Upper lobe of right lung (tissue), 1 donor: ENCODE measurements around the gene LY86. TPM values are rescaled to one million over a fixed set of nuclear protein-coding genes. Genes with fewer than 3 reads are reported as not detected.

Source experiments
- ATAC-seq: fragments of 200-7000 bp; cut with Tn5 transposase; one replicate; pipeline ENCODE4 v1.9.1; 2020; ENCODE audit warnings: mild to moderate bottlenecking, moderate library complexity
- DNase-seq: peaks from one replicate; pipeline ENCODE4 v3.0.0-alpha.2; 2020
- H3K27ac ChIP-seq: fragments of 200-600 bp; one replicate; pipeline ENCODE4 v1.8.0; 2022
- H3K27me3 ChIP-seq: fragments of 200-600 bp; one replicate; pipeline ENCODE4 v1.8.0; 2022; ENCODE audit warnings: mild to moderate bottlenecking
- H3K36me3 ChIP-seq: fragments of 200-600 bp; one replicate; pipeline ENCODE4 v1.8.0; 2022
- H3K4me1 ChIP-seq: fragments of 200-600 bp; one replicate; pipeline ENCODE4 v1.8.0; 2022
- H3K4me3 ChIP-seq: fragments of 200-600 bp; one replicate; pipeline ENCODE4 v1.8.0; 2022; ENCODE audit warnings: mild to moderate bottlenecking
- H3K9me3 ChIP-seq: fragments of 200-600 bp; one replicate; pipeline ENCODE4 v1.8.0; 2022
- intact Hi-C: fragments of 100-400 bp; cut with DNase I; formaldehyde crosslinking; loops from one replicate; pipeline ENCODE4 v1.11.0; 2022
- total RNA-seq: library from RNA; stranded (reverse); fragmentation: NEBNext Ultra II Directional; extraction: Animal tissue kit (Norgen Biotek cat#: 25700); gene quantifications from one replicate; pipeline ENCODE4 v1.2.1, GENCODE V29; 2021
- TF ChIP-seq, protein P1 (sequence below): fragments of 200-600 bp; IDR thresholded peaks from one replicate; pipeline ENCODE4 v1.8.0; 2022; ENCODE audit warnings: antibody characterized with exemption
- donor health status: DM: no; HTN: yes; CAD: no; lungs with severe emphysema.

The LY86 gene
- total RNA-seq, 1 donor from 2014 or later: 13.8 TPM

DNA sequence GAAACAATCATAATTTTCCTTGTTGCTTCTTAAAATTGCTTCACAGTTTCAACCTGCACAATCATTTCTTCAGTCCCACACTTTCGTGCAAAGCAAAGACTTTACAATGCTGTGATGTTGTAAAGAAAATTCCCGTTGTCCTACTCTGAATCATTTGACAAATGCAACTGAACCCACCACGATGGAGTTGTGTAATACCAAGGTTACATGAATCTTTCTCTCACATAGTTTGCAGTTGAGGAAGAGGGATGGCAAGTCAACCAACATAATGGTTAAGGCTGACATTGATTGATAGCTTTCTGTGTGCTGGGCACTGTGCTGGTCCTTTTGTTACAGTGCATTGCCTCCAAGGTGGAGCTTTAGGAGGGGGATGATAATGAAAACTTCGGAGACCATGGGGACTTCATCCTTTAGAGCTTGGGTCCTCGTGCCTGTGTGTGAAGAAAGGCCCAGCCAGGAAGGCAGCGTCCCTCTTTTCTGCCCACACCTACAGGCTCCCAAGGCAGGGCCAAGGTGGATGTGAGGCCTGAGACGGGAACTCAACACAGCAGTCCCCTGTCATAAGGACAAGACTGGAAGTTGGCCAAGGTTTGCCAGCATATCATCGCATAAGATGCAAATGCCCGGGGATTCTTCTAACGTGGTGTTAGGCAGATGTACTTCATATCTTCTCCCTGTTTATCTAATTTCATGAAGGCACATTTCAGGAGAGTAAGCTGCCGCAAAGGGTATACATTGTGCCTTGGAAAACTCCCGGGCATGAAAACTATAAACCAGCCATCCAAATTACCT, 96.9 kb downstream of the LY86 start:
- Histone ChIP-seq H3K4me1 (peaks cover 63% of the 10 kb centered on the region), H3K36me3 (no peaks in the 10 kb centered on the region), H3K27ac (no peak overlapping the region), H3K27me3 (no peaks in the 10 kb centered on the region), H3K9me3 (no peaks in the 10 kb centered on the region), H3K4me3 (no peak overlapping the region)
- ATAC-seq: no peak
- intact Hi-C loops: no loop called here
- DNase-seq: no peak
- TF ChIP-seq, protein P1, sequence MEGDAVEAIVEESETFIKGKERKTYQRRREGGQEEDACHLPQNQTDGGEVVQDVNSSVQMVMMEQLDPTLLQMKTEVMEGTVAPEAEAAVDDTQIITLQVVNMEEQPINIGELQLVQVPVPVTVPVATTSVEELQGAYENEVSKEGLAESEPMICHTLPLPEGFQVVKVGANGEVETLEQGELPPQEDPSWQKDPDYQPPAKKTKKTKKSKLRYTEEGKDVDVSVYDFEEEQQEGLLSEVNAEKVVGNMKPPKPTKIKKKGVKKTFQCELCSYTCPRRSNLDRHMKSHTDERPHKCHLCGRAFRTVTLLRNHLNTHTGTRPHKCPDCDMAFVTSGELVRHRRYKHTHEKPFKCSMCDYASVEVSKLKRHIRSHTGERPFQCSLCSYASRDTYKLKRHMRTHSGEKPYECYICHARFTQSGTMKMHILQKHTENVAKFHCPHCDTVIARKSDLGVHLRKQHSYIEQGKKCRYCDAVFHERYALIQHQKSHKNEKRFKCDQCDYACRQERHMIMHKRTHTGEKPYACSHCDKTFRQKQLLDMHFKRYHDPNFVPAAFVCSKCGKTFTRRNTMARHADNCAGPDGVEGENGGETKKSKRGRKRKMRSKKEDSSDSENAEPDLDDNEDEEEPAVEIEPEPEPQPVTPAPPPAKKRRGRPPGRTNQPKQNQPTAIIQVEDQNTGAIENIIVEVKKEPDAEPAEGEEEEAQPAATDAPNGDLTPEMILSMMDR: no peak

DNA sequence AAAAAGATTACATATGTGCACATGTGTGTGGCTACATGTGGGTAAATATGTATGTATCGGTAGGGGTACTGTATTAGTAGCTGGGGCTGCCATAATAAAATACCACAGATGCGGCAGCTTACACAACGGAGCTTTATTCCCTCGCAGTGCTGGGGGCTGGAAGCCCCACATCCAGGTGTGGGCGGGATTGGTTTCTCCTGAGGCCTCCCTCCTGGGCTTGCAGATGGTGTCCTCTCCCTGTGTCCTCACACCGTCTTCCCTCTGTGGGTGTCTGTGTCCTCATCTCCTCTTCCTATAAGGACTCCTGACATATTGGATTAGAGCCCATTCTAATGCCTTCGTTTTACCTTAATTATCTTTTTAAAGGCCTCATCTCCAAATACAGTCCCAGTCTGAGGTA, 97.7 kb downstream of the LY86 start:
- peak overlapping the region; percentile 53 for H3K27ac ChIP-seq
- TF ChIP-seq, protein P1: no peak
- DNase-seq: no peak
- intact Hi-C loops: no loop called here
- peaks cover 61% of the 10 kb centered on the region for H3K4me1 ChIP-seq
- H3K36me3 ChIP-seq: no peaks in the 10 kb centered on the region
- H3K9me3 ChIP-seq: no peaks in the 10 kb centered on the region
- peak overlapping the region; percentile 22 for H3K4me3 ChIP-seq
- no peaks in the 10 kb centered on the region for H3K27me3 ChIP-seq
- no peak for ATAC-seq

DNA sequence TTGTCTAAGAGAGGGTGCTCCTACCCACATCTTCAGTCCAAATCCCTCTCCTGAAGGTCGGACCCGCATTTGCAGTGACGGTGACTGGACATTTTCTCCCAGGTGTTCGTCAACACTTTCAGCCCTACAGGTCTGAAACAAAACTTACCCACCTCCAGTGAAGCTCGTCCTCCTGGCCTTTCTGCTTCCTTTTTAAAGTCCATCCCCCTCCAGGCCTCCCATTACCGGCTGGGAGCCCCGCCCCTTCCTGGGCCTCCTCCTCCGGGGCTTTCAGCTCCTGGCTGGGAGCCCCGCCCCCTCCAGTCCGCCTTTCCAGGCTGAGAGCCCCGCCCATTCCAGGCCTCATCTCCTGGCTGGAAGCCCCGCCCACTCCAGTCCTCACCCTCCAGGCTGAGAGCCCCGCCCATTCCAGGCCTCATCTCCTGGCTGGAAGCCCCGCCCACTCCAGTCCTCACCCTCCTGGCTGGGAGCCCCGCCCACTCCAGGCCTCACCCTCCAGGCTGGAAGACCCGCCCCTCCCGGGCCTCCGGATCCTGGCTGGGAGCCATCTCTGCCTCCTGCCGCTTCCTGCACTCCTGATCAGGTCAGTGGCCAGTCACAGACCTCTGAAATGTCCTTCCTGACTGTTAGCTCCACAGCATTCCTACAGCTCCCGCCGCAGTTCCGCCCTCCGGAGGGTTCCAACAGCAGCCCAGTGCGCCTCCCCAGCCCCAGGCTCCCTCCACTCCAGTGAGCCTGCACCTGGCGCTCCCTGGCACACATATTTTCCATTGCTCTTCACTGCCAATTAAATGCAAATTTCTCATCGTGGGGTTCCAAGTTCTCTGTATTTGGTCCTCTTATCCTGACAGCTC, 98.5 kb downstream of the LY86 start:
- H3K27ac ChIP-seq: peak overlapping the region; percentile 68
- no peaks in the 10 kb centered on the region for H3K27me3 ChIP-seq
- no peaks in the 10 kb centered on the region for H3K36me3 ChIP-seq
- peak; percentile 98 for DNase-seq
- peaks cover 54% of the 10 kb centered on the region for H3K4me1 ChIP-seq
- H3K4me3 ChIP-seq: peak overlapping the region; percentile 23
- peak; percentile 95 for ATAC-seq
- no peaks in the 10 kb centered on the region for H3K9me3 ChIP-seq
- TF ChIP-seq, protein P1: no peak
- intact Hi-C loops: no loop called here

DNA sequence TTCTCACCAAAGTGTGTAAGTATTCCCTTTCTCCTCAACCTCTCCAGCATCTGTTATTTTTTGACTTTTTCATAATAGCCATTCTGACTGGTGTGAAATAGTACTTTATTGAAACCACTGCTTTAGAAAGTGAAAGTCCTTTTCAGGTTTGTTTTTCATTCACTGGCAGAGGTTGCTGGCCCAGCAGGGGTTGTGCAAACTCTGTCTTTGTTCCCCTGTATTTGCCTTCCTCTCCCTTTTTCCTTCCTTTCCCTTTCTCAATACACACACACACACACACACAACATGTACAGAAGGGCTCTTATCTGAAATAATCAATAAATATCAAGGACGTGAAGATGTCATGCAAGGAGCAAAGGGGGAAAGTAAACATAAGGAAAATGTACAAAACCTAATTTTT, 99.8 kb downstream of the LY86 start:
- Histone ChIP-seq H3K27ac (peak overlapping the region; percentile 85), H3K36me3 (no peaks in the 10 kb centered on the region), H3K27me3 (no peaks in the 10 kb centered on the region), H3K4me1 (peaks cover 51% of the 10 kb centered on the region), H3K9me3 (no peaks in the 10 kb centered on the region), H3K4me3 (no peak overlapping the region)
- DNase-seq (no peak), ATAC-seq (no peak)
- TF ChIP-seq, protein P1: no peak
- intact Hi-C loops: no loop called here

DNA sequence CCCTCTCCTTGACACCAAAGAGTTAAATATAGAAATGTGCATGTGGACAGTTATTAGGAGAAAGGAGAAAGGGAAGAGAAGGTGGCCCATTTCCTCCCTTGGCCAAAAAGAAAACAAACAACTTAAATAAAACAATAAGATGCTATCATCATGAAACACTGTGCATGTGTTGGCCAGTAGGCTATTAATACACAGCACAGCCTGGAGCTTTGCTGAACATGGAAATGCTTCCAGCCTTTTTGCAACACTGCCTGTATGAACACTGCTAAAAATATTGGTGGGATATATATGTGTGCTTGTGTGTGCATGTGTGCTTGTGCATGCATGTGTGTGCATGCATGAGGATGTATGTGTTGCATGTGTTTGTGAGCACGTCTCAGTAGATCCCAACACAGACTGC, 100.4 kb downstream of the LY86 start:
- ATAC-seq (no peak), DNase-seq (no peak)

More for the DNA sequence above, 100.4 kb downstream of the LY86 start:
- Histone ChIP-seq H3K36me3 (no peaks in the 10 kb centered on the region), H3K27ac (peak overlapping the region; percentile 85), H3K27me3 (no peaks in the 10 kb centered on the region), H3K9me3 (no peaks in the 10 kb centered on the region), H3K4me3 (no peak overlapping the region), H3K4me1 (peaks cover 45% of the 10 kb centered on the region)
- TF ChIP-seq, protein P1: no peak
- intact Hi-C loops: no loop called here
